Activated CD8-positive, alpha-beta memory T cell treated with anti-CD3 and anti-CD28 coated beads for 24 hours (primary cell): ENCODE results near the gene IQCK.

ENCODE experiments used
- DNase-seq: peaks from one replicate; pipeline ENCODE4 v3.0.0-alpha.2; 2020

The IQCK gene

GRCh38 chr16:19864566-19864965 lies 146.5 kb downstream of the IQCK start:
- no peak for DNase-seq

GRCh38 chr16:19868421-19868820 lies 150.3 kb downstream of the IQCK start:
- DNase-seq, result no peak

GRCh38 chr16:19871721-19872120 lies 153.7 kb downstream of the IQCK start:
- no peak for DNase-seq

GRCh38 chr16:19872179-19872863 lies 154.2 kb downstream of the IQCK start:
- DNase-seq, result no peak

- DNase-seq, result no peak
Observed at GRCh38 chr16:19872935-19873334, 154.9 kb downstream of the IQCK start.

- DNase-seq, result no peak
Observed at GRCh38 chr16:19874026-19874425, 156.0 kb downstream of the IQCK start.

GRCh38 chr16:19874851-19875546 lies 156.9 kb downstream of the IQCK start:
- DNase-seq, result no peak

GRCh38 chr16:19875900-19876299 lies 157.8 kb downstream of the IQCK start:
- DNase-seq, result no peak

GRCh38 chr16:19876501-19877059 lies 158.5 kb downstream of the IQCK start:
- no peak for DNase-seq

GRCh38 chr16:19878757-19879156 lies 160.7 kb downstream of the IQCK start:
- no peak for DNase-seq

- DNase-seq, result no peak
Observed at GRCh38 chr16:19879241-19879792, 161.2 kb downstream of the IQCK start.

- no peak for DNase-seq
Observed at GRCh38 chr16:19881028-19881427, 163.0 kb downstream of the IQCK start.

GRCh38 chr16:19881783-19882182 lies 163.7 kb downstream of the IQCK start:
- no peak for DNase-seq

GRCh38 chr16:19882186-19882585 lies 164.1 kb downstream of the IQCK start:
- no peak for DNase-seq

- no peak for DNase-seq
Observed at GRCh38 chr16:19882646-19883045, 164.6 kb downstream of the IQCK start.

GRCh38 chr16:19883296-19883965 lies 165.4 kb downstream of the IQCK start:
- DNase-seq, result peak; percentile 62

- peak; percentile 60 for DNase-seq
Observed at GRCh38 chr16:19883966-19884485, 166.0 kb downstream of the IQCK start.

- DNase-seq, result peak; percentile 82
Observed at GRCh38 chr16:19884611-19885450, 166.8 kb downstream of the IQCK start, which contains the start of gene GPRC5B. Gene GPRC5B, minus strand, starts transcription at chr16:19884848. Its CDS starts 12,003 bp downstream, at chr16:19872845.

- DNase-seq, result no peak
Observed at GRCh38 chr16:19885451-19886072, 167.5 kb downstream of the IQCK start.

GRCh38 chr16:19886073-19886941 lies 168.2 kb downstream of the IQCK start:
- peak; percentile 92 for DNase-seq

GRCh38 chr16:19888834-19889233 lies 170.8 kb downstream of the IQCK start:
- no peak for DNase-seq
